Mononuclear cell (primary cell): Measurements from ENCODE around the gene MKNK2. TPM values are rescaled to one million over a fixed set of nuclear protein-coding genes. Genes with fewer than 3 reads are reported as not detected.
A peak's percentile ranks its signal among the peaks of the same experiment; 100 is the strongest.

Source experiments
- H3K27me3 ChIP-seq: 2 replicates; pipeline ENCODE4 v1.6.0; 2011; ENCODE audit warnings: low read length, control low read depth; ENCODE audit not compliant: insufficient read depth
- H3K4me1 ChIP-seq: 2 replicates; pipeline ENCODE4 v1.5.1; 2011; ENCODE audit warnings: mild to moderate bottlenecking, low read length, control low read depth; ENCODE audit not compliant: insufficient read depth
- H3K4me3 ChIP-seq: 2 replicates; pipeline ENCODE4 v1.5.1; 2011; ENCODE audit warnings: mild to moderate bottlenecking, low read length, moderate library complexity
- H3K9me3 ChIP-seq: 2 replicates; pipeline ENCODE4 v1.5.1; 2011; ENCODE audit warnings: low read depth, mild to moderate bottlenecking, control low read depth, low read length
- total RNA-seq: library from RNA; depleted of rRNA; stranded (reverse); fragments of >200 nt; gene quantifications from one replicate; pipeline ENCODE4 v1.2.3, GENCODE V29; 2012

Gene MKNK2
- total RNA-seq, 1 donor = 163 TPM

DNA sequence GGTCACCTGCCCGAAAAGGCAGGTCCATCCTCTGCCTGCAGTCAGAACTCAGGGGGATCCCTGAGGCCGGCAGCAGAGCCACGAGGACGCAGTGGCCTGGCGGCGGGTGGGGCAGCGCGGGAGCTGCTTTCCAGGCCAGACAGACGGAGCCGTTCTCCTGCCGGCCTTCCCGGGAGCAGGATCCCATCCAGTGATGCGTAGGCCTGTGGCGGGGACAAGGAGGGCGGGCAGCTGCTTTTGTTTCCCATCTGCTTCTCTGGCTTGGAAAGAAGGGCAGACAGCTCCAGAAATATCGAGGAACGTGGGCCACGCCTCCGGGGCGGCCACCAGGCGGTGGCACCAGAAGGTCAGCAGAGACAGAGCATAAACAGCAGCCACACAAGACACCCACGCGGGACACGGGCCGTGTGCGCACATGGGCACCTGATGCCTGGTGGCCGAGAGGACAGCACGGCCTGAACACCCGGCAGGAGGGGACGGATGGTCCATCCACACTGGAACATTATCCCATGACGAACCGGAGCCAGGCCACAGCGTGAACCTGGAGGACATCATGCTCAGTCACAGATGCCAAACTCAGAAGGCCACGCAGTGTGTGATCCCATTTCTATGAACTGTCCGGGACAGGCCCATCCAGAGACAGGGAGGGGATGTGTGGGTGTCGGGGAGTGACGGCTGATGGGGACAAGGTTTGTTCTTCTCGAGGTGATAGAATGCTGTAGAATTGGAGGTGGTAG lies 13.9 kb upstream of the MKNK2 start:
- Histone ChIP-seq H3K4me3 (no peak overlapping the region), H3K9me3 (no peaks in the 10 kb centered on the region), H3K4me1 (peaks cover 33% of the 10 kb centered on the region), H3K27me3 (no peaks in the 10 kb centered on the region)

DNA sequence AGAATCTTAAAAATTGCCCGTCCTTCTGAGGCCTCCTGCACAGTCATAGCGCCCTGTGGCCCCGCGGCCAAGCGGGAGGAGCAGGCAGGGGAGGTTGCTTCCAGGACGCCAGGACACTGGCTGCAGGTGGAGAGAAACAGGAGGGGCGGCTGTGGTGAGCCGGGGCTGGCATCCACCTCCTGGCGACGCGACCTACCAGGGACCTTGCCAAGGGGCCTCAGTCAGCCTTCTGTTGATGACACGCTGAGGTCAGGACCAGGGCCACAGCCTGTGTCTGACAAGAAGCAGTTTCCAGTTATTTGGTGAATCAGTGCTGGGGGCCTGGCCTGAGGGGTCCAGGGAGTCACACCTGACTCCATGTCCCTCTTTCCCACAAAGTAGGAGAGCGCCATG lies 13.3 kb upstream of the MKNK2 start:
- Histone ChIP-seq H3K9me3 (no peaks in the 10 kb centered on the region), H3K4me3 (no peak overlapping the region), H3K27me3 (no peaks in the 10 kb centered on the region), H3K4me1 (peaks cover 33% of the 10 kb centered on the region)

- no peaks in the 10 kb centered on the region for H3K9me3 ChIP-seq
- H3K4me3 ChIP-seq = no peak overlapping the region
- no peaks in the 10 kb centered on the region for H3K27me3 ChIP-seq
- peaks cover 34% of the 10 kb centered on the region for H3K4me1 ChIP-seq
Observed at GRCh38 chr19:2063824-2064223, 12.8 kb upstream of the MKNK2 start.

- H3K4me3 ChIP-seq = no peak overlapping the region
- H3K4me1 ChIP-seq = peaks cover 44% of the 10 kb centered on the region
- H3K9me3 ChIP-seq = no peaks in the 10 kb centered on the region
- no peaks in the 10 kb centered on the region for H3K27me3 ChIP-seq
Observed at GRCh38 chr19:2062770-2063169, 11.7 kb upstream of the MKNK2 start.

GRCh38 chr19:2062389-2062729 lies 11.3 kb upstream of the MKNK2 start:
- no peaks in the 10 kb centered on the region for H3K9me3 ChIP-seq
- no peaks in the 10 kb centered on the region for H3K27me3 ChIP-seq
- H3K4me1 ChIP-seq = peaks cover 48% of the 10 kb centered on the region
- H3K4me3 ChIP-seq = no peak overlapping the region

DNA sequence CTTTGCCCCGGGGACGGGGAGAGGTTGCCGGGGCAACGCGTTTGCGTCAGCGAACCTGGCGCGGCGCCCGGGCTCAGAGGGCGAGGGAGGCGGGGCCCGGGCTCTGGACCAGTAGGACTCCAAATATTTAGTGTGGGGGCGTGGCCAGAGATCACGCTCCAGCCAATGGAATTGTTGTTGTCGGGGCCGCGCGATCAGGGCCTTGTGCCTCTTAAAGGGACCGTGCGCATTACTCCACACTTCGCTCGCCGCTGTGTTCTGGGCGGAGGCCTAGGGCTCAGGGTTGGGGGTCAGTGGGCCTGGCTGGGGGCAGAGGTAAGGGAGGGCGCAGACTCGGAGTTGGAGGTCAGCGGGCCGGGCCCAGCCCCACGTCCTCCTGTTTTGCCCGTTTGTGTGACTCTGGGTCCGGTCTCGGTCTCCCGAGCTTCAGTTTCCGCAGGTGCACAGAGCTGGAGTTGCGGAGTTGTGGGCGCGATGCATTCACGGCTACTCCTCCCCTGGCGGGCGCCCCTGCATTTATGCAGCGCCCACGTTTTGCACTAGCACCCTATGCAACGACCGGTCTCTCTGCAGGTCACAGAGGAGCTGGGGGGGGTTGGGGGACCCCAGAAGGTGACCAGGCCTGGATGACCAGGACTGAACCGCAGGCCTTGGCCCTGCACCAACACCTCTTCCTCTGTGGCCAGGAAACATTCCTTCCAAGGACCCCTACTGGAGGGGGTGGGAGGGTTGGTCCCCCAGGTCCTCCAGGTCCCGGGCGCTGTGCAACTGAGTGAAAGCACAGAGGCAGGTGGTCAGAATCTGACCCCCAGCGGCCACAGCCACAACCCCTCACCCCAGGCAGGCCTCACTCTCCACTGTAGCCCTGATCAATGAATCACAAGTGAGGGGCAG lies 10.7 kb upstream of the MKNK2 start:
- H3K27me3 ChIP-seq = no peaks in the 10 kb centered on the region
- H3K4me1 ChIP-seq = peaks cover 54% of the 10 kb centered on the region
- H3K4me3 ChIP-seq = peak overlapping the region; percentile 50
- no peaks in the 10 kb centered on the region for H3K9me3 ChIP-seq

DNA sequence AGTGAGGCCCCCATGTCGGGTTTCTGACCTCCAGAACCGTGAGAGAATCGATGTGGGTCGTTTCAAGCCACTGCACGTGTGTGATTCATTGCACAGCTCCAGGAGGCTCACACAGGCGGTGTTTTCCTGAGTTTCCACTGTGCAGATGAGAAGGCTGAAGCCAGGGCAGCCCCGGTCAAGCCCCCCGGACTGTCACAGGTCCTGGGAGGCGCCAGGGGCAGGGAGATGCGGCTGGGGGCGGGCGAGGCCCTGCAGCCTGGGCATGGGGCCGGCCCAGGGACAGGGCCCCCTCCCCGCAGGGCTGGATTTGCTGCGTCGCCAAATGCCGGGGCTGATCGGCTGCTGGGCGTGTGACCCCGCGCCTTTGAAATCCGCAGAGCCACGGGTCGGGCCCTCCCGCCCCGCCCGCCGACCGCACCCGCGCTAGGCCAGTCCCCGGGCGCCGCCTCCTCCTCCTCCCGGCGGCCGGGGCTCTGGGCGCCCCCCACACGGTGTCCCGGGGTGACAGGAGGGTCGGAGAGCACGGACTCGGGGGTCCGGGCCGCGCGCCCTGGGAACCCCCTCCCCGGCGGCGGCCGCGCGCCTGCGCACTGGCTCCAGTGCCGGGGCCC lies 9.9 kb upstream of the MKNK2 start:
- H3K4me1 ChIP-seq = peaks cover 60% of the 10 kb centered on the region
- H3K9me3 ChIP-seq = no peaks in the 10 kb centered on the region
- no peaks in the 10 kb centered on the region for H3K27me3 ChIP-seq
- H3K4me3 ChIP-seq = peak overlapping the region; percentile 50

- Histone ChIP-seq H3K4me3 (no peak overlapping the region), H3K9me3 (no peaks in the 10 kb centered on the region), H3K4me1 (peaks cover 73% of the 10 kb centered on the region)
Observed at GRCh38 chr19:2059422-2060201, 8.6 kb upstream of the MKNK2 start.

DNA sequence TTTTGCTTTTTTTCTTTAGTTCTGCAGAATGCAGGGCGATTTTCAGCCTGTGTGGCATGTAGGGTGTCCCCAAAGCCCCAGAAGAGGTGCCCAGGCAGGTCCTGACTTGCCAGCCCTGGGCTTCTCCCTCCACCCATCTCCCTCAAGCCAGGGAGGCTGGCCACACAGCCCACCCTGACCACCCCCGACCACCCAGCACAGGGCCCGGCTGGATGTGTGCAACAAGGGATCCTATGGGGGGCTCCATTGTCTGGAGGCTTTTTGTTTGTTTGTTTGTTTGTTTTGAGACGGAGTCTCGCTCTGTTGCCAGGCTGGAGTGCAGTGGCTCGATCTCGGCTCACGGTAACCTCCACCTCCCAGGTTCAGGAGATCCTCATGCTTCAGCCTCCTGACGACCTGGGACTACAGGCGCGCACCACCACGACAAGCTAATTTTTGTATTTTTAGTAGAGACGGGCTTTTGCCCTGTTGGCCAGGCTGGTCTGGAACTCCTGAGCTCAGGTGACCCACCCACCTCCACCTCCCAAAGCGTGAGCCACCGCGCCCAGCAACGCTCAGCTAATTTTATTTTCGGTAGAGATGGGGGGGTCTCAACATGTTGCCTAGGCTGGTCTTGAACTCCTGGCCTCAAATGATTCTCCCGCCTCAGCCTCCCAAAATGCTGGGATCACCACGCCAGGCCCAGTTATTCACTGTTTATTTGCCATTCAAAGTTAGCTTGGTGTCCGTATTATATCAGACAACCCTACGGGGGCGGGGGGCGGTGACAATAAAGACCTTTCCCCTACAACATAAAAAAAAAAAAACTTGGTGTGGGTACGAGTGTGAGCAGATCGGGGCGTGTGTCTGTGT lies 7.8 kb upstream of the MKNK2 start:
- Histone ChIP-seq H3K4me3 (no peak overlapping the region), H3K4me1 (peaks cover 74% of the 10 kb centered on the region), H3K9me3 (no peaks in the 10 kb centered on the region), H3K27me3 (no peaks in the 10 kb centered on the region)

More at GRCh38 chr19:2059422-2060201, 8.6 kb upstream of the MKNK2 start:
- no peaks in the 10 kb centered on the region for H3K27me3 ChIP-seq

GRCh38 chr19:2057484-2058469 lies 6.7 kb upstream of the MKNK2 start:
- no peak overlapping the region for H3K4me3 ChIP-seq
- H3K4me1 ChIP-seq = peaks cover 74% of the 10 kb centered on the region
- no peaks in the 10 kb centered on the region for H3K9me3 ChIP-seq
- no peaks in the 10 kb centered on the region for H3K27me3 ChIP-seq

- Histone ChIP-seq H3K4me3 (no peak overlapping the region), H3K9me3 (no peaks in the 10 kb centered on the region), H3K27me3 (no peaks in the 10 kb centered on the region), H3K4me1 (peaks cover 74% of the 10 kb centered on the region)
Observed at GRCh38 chr19:2056837-2057192, 5.8 kb upstream of the MKNK2 start.

GRCh38 chr19:2055931-2056836 lies 5.1 kb upstream of the MKNK2 start:
- no peaks in the 10 kb centered on the region for H3K9me3 ChIP-seq
- H3K4me1 ChIP-seq = peaks cover 78% of the 10 kb centered on the region
- no peaks in the 10 kb centered on the region for H3K27me3 ChIP-seq
- H3K4me3 ChIP-seq = no peak overlapping the region
